ENCODE measurements around the gene HIPK3.
"Not testable (repeated sequence)": the region's sequence is repeated elsewhere in the genome, so short reads cannot be mapped to it uniquely, and the experiment has no call there.

Gene HIPK3

DNA sequence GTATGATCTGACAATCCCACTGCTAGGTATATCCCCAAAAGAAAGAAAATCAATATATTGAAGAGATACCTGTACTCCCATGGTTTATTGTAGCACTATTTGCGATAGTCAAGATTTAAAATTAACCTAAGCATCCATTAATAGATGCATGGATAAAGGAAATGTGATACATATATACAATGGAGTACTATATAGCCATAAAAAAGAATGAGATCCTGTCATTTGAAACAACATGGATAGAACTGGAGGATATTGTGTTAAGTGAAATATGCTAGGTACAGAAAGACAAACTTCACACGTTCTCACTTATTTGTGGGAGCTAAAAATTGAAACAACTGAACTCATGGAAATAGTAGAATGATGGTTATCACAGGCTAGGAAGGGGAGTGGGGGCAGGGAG is 14.6 kb upstream of the HIPK3 start:
- no peak overlapping the region for H3K4me3 ChIP-seq (ENCODE audit: low read depth, low read length)
- DNase-seq (ENCODE audit: low read depth), result no peak
- no peak for TF ChIP-seq CTCF (IDR thresholded peaks at IDR 0.05; ENCODE audit: control insufficient read depth, extremely low read depth, insufficient read depth)

- DNase-seq (ENCODE audit: low read depth), result not testable (repeated sequence)
Measured at GRCh38 chr11:33243654-33244053, 13.5 kb upstream of the HIPK3 start.

GRCh38 chr11:33248416-33248971 is 8.7 kb upstream of the HIPK3 start:
- no peak for TF ChIP-seq CTCF (IDR thresholded peaks at IDR 0.05; ENCODE audit: control insufficient read depth, extremely low read depth, insufficient read depth)
- DNase-seq (ENCODE audit: low read depth), result no peak
- no peak overlapping the region for H3K4me3 ChIP-seq (ENCODE audit: low read depth, low read length)

More at GRCh38 chr11:33243654-33244053, 13.5 kb upstream of the HIPK3 start:
- H3K4me3 ChIP-seq (ENCODE audit: low read depth, low read length), result not testable (repeated sequence)

DNA sequence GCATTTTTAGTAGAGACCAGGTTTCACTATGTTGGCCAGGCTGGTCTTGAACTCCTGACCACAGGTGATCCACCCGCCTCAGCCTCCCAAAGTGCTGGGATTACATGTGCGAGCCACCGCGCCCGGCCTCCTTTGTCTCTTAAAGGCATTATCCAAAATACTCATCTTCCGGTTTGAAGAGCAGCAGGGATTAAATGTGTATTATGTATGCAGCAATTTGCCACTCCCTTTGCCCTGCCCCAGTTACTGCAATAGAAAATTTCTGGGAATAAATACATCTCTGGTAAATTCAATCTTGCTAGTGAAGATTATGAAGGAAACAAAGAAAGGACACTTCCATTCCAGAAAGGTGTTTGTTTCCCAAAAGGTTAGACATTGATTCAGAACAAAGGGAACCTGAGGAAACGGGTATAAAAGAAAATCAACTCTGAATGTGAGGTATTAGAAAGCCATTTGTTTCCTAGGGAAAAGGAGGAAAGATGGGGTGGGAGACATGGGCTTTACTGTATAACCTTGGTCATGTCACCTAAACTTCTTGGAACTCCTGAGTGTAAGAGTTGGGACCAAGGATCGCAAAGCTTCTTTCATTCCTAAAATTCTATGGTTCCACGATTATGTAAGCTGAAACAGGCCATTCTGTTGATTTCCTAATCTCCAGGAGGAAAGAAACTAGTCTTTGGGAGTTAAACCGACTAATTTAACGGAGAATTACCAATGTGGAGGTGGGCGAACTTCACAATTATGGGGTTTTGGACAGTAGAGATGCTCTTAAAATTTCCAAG is 959 bp upstream of the HIPK3 start:
- no peak for TF ChIP-seq CTCF (IDR thresholded peaks at IDR 0.05; ENCODE audit: control insufficient read depth, extremely low read depth, insufficient read depth)
- DNase-seq (ENCODE audit: low read depth), result no peak

DNA sequence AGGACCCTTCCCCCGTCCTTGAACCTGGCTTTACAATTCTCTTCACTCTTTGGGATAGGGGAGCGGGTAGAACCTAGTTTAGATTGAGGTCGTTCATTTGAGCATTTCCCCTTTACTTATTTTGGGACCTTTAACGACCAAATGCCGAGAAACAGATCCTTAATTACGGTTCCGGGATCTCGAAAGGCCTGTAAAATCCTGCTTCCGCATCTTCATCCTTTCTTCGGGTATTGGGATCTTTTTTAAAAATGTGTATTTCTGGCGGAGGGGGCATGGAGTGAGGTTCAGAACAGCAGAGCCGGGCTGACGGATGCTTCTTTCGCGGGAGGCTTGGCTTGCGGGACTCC is 395 bp upstream of the HIPK3 start:
- no peak for TF ChIP-seq CTCF (IDR thresholded peaks at IDR 0.05; ENCODE audit: control insufficient read depth, extremely low read depth, insufficient read depth)
- no peak for DNase-seq (ENCODE audit: low read depth)
- peak overlapping the region; percentile 76 for H3K4me3 ChIP-seq (ENCODE audit: low read depth, low read length)

More for the DNA sequence above, 959 bp upstream of the HIPK3 start:
- H3K4me3 ChIP-seq (ENCODE audit: low read depth, low read length), result peak overlapping the region; percentile 76

- peak overlapping the region; percentile 76 for H3K4me3 ChIP-seq (ENCODE audit: low read depth, low read length)
- DNase-seq (ENCODE audit: low read depth), result no peak
- TF ChIP-seq CTCF (IDR thresholded peaks at IDR 0.05; ENCODE audit: control insufficient read depth, extremely low read depth, insufficient read depth), result peak; percentile 23
Measured at GRCh38 chr11:33257897-33258630, 883 bp downstream of the HIPK3 start.

DNA sequence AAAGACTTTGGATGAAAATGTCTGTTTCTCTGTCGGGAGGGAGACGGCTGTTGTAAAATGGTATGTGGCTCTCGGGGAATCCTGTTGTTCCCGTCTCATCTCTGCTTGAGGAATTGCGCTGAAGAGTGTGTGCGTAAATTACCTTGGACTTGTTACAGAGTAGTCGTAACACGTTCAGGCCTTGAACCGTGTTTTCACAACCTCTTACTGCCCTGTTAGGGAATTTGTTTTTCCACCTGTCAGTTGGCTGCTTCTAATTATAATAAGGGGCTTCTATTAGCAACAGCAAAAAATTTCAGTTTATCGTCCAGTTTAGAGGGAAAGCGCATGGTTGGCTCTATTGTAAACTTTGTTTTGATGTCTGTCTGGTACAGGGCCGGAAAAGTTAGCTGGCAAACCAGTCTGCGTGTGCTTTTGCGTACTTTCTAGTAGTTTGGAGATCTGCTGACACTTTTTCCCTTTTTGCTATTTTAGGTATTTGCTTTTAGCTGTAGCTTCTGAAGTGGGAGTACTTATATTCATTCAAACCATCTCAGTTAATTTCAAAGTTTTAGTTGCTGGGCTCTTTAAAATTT is 1.5 kb downstream of the HIPK3 start:
- DNase-seq (ENCODE audit: low read depth), result no peak
- no peak for TF ChIP-seq CTCF (IDR thresholded peaks at IDR 0.05; ENCODE audit: control insufficient read depth, extremely low read depth, insufficient read depth)
- peak overlapping the region; percentile 76 for H3K4me3 ChIP-seq (ENCODE audit: low read depth, low read length)
